GM19324 (cell line): Measurements from ENCODE around the gene METAP1D.

Experiments used
- ATAC-seq: cut with Tn5 transposase; IDR thresholded peaks from one replicate; pipeline ENCODE4 v1.9.1; 2021; ENCODE audit warnings: mild to moderate bottlenecking, moderate library complexity; ENCODE audit not compliant: unreplicated experiment, low FRiP score

METAP1D gene

GRCh38 chr2:172090044-172090961, 90.5 kb downstream of the METAP1D start:
- no peak for ATAC-seq

- ATAC-seq, result no peak
Observed at GRCh38 chr2:172091000-172091641, 91.4 kb downstream of the METAP1D start.

- no peak for ATAC-seq
Observed at GRCh38 chr2:172091761-172092566, 92.2 kb downstream of the METAP1D start.

- ATAC-seq, result no peak
Observed at GRCh38 chr2:172092716-172093415, 93.1 kb downstream of the METAP1D start.

- ATAC-seq, result no peak
Observed at GRCh38 chr2:172093416-172094293, 93.9 kb downstream of the METAP1D start.

DNA sequence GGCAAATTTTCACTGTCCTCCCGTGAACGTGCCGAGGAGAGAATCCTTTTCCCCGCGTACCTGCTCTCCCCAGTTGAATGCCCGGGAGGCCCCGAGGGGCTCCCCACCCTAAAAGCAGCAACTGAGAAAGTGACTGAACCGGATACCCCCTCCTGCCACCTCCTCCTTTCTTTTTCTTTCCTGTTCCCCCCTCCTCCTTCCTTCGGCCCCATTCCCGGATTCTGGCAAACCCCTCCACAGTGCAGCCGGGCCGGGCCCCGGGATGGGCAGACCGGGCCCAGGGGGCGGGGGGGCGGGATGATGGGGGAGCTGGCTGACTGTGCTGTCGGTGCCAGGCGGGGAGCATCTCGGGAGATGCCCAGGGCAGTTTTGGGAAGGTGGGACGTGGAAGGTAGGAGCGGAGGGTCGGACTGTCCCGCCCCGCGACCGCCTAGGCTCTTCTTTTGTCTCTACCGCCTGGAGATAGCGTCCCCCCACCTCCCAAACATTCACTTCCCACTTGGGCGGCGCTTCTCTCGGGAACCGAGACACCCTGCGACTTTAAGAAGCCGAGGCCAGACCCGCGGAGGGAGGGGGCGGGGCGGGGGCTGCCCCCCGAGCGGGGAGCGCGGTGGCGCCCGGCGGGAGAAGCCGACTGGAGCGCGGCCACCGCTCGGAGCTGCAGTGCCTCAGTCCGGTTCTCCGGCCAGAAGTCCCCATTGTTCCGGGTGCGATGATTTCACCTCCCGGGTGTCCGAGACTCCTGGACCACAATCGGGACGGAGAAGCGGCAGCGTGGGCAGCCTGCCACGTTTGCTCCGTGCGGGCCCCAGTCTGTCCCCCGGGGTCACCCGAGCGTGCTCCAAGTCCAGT, 94.8 kb downstream of the METAP1D start:
- no peak for ATAC-seq

DNA sequence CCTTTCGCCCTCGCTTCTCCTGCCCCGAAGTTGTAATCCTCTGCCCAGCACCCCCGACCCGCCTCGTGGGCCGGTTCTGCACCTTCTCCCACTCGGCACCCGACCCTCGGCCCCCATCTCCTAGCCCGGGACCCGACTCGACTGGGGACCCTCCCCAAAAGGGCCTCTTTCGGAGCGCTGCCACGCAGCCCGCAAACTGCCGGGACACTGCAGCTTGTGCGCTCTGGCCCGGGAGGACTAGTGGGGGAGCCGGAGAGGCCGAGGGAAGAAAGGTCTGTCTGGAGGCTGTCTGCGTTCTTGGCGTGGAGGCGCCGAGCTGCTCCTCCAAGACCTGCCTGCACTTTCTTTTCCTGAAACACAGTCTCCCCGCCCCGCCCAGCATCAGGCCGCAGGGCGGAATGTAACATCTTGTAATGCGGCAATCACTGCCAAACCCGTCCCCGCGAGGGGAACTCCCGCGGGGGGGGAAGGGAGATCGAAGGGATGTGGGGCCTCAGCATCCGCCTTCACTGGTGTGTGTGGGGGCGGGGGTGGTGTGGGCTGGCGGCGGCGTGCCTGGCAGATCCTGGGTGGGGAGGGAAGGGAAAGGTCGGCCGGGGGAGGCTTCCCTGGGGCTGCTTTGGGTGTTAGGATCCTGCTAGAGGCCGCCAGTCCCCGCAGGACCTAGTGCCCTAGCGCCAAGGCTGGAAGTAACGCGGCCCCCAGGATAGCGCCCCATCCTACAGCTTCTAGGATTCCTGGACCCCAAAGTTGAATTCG, 95.6 kb downstream of the METAP1D start:
- no peak for ATAC-seq

- no peak for ATAC-seq
Observed at GRCh38 chr2:172095905-172096625, 96.3 kb downstream of the METAP1D start.

DNA sequence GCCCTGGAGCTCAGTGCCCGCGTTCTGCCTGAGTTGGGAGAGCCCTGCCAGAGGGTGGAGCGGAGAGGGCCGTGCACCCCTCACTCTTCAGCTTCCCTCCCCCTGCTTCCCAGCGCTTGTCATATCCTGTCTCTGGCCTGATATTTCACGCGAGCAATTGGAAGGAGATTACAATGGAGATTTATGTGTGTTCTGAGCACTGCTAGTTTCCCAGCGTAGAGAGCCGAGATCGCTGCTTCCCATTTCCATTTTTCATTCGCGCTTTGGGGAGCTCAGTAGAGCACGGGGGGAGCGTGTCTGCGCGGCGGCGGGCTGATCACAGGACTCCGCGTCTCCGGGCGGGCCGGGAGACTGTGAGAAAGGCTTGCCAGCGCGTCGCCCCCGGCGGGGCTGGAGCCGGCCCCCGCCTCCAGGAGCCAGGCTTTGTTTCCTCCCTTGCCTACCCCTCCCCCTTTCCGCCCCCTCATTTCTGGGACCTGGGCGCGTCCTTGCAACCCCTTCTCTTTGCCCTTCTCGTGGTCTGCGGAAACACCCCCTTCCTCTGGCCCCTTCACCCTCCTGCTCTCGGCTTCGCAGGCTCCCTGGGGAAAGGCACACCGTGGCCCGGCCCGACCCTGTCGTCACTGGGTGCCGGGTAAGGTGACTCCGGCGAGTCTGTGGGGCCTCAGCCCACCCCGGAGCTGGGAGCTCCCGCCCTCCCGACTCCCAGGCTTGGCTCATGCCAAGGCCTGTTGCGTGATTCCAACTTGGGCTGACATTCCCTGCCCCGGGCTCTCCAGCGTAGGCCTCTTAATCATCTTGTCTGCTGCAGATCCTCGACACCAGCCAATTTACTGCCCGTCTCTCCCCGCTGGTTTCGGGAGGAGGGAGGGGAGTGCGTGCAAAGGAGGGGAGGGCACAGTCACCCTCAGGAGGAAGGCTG, 97.1 kb downstream of the METAP1D start:
- ATAC-seq, result no peak

- ATAC-seq, result no peak
Observed at GRCh38 chr2:172097557-172098131, 97.9 kb downstream of the METAP1D start.

- no peak for ATAC-seq
Observed at GRCh38 chr2:172098287-172098649, 98.5 kb downstream of the METAP1D start.

DNA sequence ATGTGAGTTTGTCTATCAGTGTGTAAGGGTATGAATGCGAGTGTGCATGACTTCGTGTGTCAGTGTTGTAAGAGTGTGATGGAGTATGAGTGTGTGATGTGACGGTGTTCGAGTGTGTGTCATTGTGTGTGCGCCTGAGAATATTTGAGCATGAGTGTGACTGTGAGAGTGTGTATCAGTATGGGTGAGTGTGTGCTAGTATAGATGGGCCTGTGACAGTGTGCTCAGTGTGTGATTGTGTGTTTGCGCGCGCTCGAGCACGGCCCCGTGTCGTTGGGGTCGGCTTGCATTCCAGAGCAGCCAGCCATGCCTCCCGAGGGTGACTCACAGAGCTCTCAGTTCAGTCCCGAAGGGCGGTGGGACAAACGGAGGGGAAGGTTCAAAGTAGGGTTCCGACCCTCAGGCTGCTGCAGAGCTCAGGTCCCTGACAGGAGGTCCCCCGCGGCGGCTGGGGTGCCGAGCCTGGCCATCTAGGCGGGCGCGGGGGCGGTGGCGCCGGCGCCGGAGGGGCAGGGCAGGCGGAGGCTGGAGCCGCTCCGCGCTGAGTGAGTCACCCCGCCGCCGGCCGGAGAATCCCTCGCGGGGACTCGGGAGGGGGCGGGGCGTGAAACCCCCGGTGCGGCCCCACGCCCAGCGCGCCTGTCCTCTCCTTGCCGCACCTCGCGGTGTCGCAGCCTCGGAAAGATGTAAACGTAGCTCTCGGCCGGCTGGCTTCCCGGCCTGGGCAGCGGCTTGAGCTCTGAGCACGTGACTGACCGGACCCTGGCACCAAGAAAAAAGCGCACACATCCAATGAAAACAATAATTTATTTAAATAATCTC, 99.1 kb downstream of the METAP1D start:
- no peak for ATAC-seq

GRCh38 chr2:172099472-172100079, 99.8 kb downstream of the METAP1D start:
- no peak for ATAC-seq

- no peak for ATAC-seq
Observed at GRCh38 chr2:172100080-172100934, 100.6 kb downstream of the METAP1D start.
